Nephron progenitor cell (in vitro differentiated cells): ENCODE measurements around the gene DGKE.

Experiments used
- DNase-seq: peaks from one replicate; pipeline ENCODE4 v3.0.0; 2021
- H3K27ac Mint-ChIP-seq: 2 replicates; pipeline ENCODE4 v1.8.0; 2021; ENCODE audit warnings: mild to moderate bottlenecking, moderate library complexity, mixed read lengths
- H3K27me3 Mint-ChIP-seq: 2 replicates; pipeline ENCODE4 v1.8.0; 2021; ENCODE audit warnings: mild to moderate bottlenecking, low read depth, mixed read lengths; ENCODE audit not compliant: poor library complexity
- H3K36me3 Mint-ChIP-seq: 2 replicates; pipeline ENCODE4 v1.8.0; 2021; ENCODE audit warnings: low read depth, mixed read lengths
- H3K4me1 Mint-ChIP-seq: 2 replicates; pipeline ENCODE4 v1.8.0; 2021; ENCODE audit warnings: mixed read lengths
- H3K4me3 Mint-ChIP-seq: 2 replicates; pipeline ENCODE4 v1.8.0; 2021; ENCODE audit warnings: mild to moderate bottlenecking, moderate library complexity, mixed read lengths
- H3K9me3 Mint-ChIP-seq: 2 replicates; pipeline ENCODE4 v1.8.0; 2021; ENCODE audit warnings: mild to moderate bottlenecking, moderate library complexity, mixed read lengths
- CTCF ChIP-seq: fragments of 200-600 bp; sonication (generic); IDR thresholded peaks from 2 replicates; pipeline ENCODE4 v1.5.0; 2021; ENCODE audit warnings: antibody characterized with exemption

The DGKE gene

GRCh38 chr17:56887105-56887504, 53.2 kb downstream of the DGKE start:
- Mint-ChIP-seq H3K36me3 (peaks cover 47% of the 10 kb centered on the region), H3K27me3 (no peaks in the 10 kb centered on the region), H3K4me1 (no peaks in the 10 kb centered on the region), H3K9me3 (peaks cover 29% of the 10 kb centered on the region), H3K4me3 (no peak overlapping the region), H3K27ac (no peak overlapping the region)
- no peak for TF ChIP-seq CTCF
- DNase-seq: no peak

GRCh38 chr17:56887552-56888467, 53.9 kb downstream of the DGKE start:
- no peak for DNase-seq

GRCh38 chr17:56890390-56890789, 56.4 kb downstream of the DGKE start:
- H3K36me3 Mint-ChIP-seq: peaks cover 68% of the 10 kb centered on the region
- H3K27me3 Mint-ChIP-seq: peaks cover 2% of the 10 kb centered on the region
- no peak overlapping the region for H3K4me3 Mint-ChIP-seq
- DNase-seq: no peak
- TF ChIP-seq CTCF: no peak
- H3K4me1 Mint-ChIP-seq: peaks cover 22% of the 10 kb centered on the region
- peaks cover 32% of the 10 kb centered on the region for H3K9me3 Mint-ChIP-seq
- no peak overlapping the region for H3K27ac Mint-ChIP-seq

More at GRCh38 chr17:56887552-56888467, 53.9 kb downstream of the DGKE start:
- Mint-ChIP-seq H3K4me3 (no peak overlapping the region), H3K36me3 (peaks cover 54% of the 10 kb centered on the region), H3K4me1 (peaks cover 1% of the 10 kb centered on the region), H3K27me3 (no peaks in the 10 kb centered on the region), H3K27ac (no peak overlapping the region), H3K9me3 (peaks cover 32% of the 10 kb centered on the region)
- no peak for TF ChIP-seq CTCF

- H3K36me3 Mint-ChIP-seq: peaks cover 67% of the 10 kb centered on the region
- no peak overlapping the region for H3K4me3 Mint-ChIP-seq
- no peak overlapping the region for H3K27ac Mint-ChIP-seq
- H3K9me3 Mint-ChIP-seq: peaks cover 32% of the 10 kb centered on the region
- H3K27me3 Mint-ChIP-seq: peaks cover 2% of the 10 kb centered on the region
- H3K4me1 Mint-ChIP-seq: peaks cover 29% of the 10 kb centered on the region
- DNase-seq: no peak
- TF ChIP-seq CTCF: no peak
These were observed 57.1 kb downstream of the DGKE start for GRCh38 chr17:56890906-56891674.

GRCh38 chr17:56891751-56892150, 57.8 kb downstream of the DGKE start:
- Mint-ChIP-seq H3K9me3 (peaks cover 26% of the 10 kb centered on the region), H3K4me3 (no peak overlapping the region), H3K27ac (no peak overlapping the region), H3K36me3 (peaks cover 60% of the 10 kb centered on the region), H3K4me1 (peaks cover 32% of the 10 kb centered on the region), H3K27me3 (peaks cover 2% of the 10 kb centered on the region)
- DNase-seq: peak; percentile 20
- TF ChIP-seq CTCF: no peak
